Testis (tissue), 2 donors: ENCODE measurements around the gene MAPK6.

Experiments used
- CTCF ChIP-seq, 3 experiments: fragments of 450-650 bp in 2 of 3; fragments of 200-600 bp in 1 of 3; sonication (generic) in 1 of 3; IDR thresholded peaks; one replicate each; pipeline ENCODE4 v1.5.1; 2016 to 2019; ENCODE audit warnings: antibody characterized with exemption in 3 of 3, mild to moderate bottlenecking in 2 of 3, moderate library complexity in 1 of 3
- POLR2A ChIP-seq: fragments of 450-650 bp; IDR thresholded peaks from one replicate; pipeline ENCODE4 v1.6.1; 2017; ENCODE audit warnings: antibody characterized with exemption, mild to moderate bottlenecking, moderate library complexity

GRCh38 chr15:52097180-52097579, 78.2 kb downstream of the MAPK6 start:
- no peak for TF ChIP-seq CTCF (IDR thresholded peaks at IDR 0.05)
- no peak for TF ChIP-seq POLR2A
